TTC549 (cell line): ENCODE data around the gene GPN2.
"Not testable (repeated sequence)": the region's sequence is repeated elsewhere in the genome, so short reads cannot be mapped to it uniquely, and the experiment has no call there.

Experiments used
- FAIRE-seq: peaks from 2 replicates; lab custom pipeline; 2012; peaks lifted over from hg19 to GRCh38; lab: Jason Lieb, UNC

The GPN2 gene

GRCh38 chr1:26857473-26858060 lies 32.5 kb downstream of the GPN2 start:
- FAIRE-seq: no peak

- no peak for FAIRE-seq
Measured at GRCh38 chr1:26856604-26857469, 33.2 kb downstream of the GPN2 start.

- FAIRE-seq: no peak
Measured at GRCh38 chr1:26856181-26856580, 33.9 kb downstream of the GPN2 start.

GRCh38 chr1:26855636-26856035 lies 34.4 kb downstream of the GPN2 start:
- FAIRE-seq: no peak

- no peak for FAIRE-seq
Measured at GRCh38 chr1:26854906-26855305, 35.2 kb downstream of the GPN2 start.

- FAIRE-seq: no peak
Measured at GRCh38 chr1:26853600-26853999, 36.5 kb downstream of the GPN2 start.

- no peak for FAIRE-seq
Measured at GRCh38 chr1:26853156-26853555, 36.9 kb downstream of the GPN2 start.

GRCh38 chr1:26852701-26853100 lies 37.4 kb downstream of the GPN2 start:
- no peak for FAIRE-seq

- FAIRE-seq: no peak
Measured at GRCh38 chr1:26851106-26851684, 38.9 kb downstream of the GPN2 start.

GRCh38 chr1:26848941-26849774 lies 40.9 kb downstream of the GPN2 start:
- FAIRE-seq: no peak

- no peak for FAIRE-seq
Measured at GRCh38 chr1:26848499-26848898, 41.6 kb downstream of the GPN2 start.

- FAIRE-seq: not testable (repeated sequence)
Measured at GRCh38 chr1:26847826-26848225, 42.3 kb downstream of the GPN2 start.

GRCh38 chr1:26844424-26845196 lies 45.5 kb downstream of the GPN2 start:
- no peak for FAIRE-seq

GRCh38 chr1:26839779-26840178 lies 50.3 kb downstream of the GPN2 start:
- FAIRE-seq: no peak

GRCh38 chr1:26839339-26839722 lies 50.8 kb downstream of the GPN2 start:
- FAIRE-seq: no peak

- FAIRE-seq: no peak
Measured at GRCh38 chr1:26838474-26839338, 51.4 kb downstream of the GPN2 start.

GRCh38 chr1:26837665-26838064 lies 52.4 kb downstream of the GPN2 start:
- FAIRE-seq: not testable (repeated sequence)

GRCh38 chr1:26833432-26834405 lies 56.4 kb downstream of the GPN2 start:
- FAIRE-seq: no peak

- FAIRE-seq: no peak
Measured at GRCh38 chr1:26832249-26832960, 57.7 kb downstream of the GPN2 start.
